Thoracic aorta (tissue), 2 donors: ENCODE results near the gene KATNBL1. TPM values are rescaled to one million over a fixed set of nuclear protein-coding genes. Genes with fewer than 3 reads are reported as not detected.

Source experiments
- ATAC-seq: fragments of 150-250 bp; one replicate; pipeline ENCODE4 v1.8.0; 2017; ENCODE audit warnings: low read depth; ENCODE audit not compliant: insufficient number of reproducible peaks, low FRiP score
- DNase-seq: peaks from one replicate; pipeline ENCODE4 v3.0.0-alpha.2; 2020; ENCODE audit warnings: low spot score
- H3K27ac ChIP-seq, 2 donors: fragments of 200-600 bp; sonication (generic); 1 replicate in 1 of 2; 2 replicates in 1 of 2; pipeline ENCODE4 v1.5.1; 2016; ENCODE audit warnings: mild to moderate bottlenecking in 2 of 2, moderate library complexity in 2 of 2
- H3K27me3 ChIP-seq: fragments of 200-600 bp; sonication (generic); replicated peaks from 2 replicates; pipeline ENCODE4 v1.6.0; 2016; ENCODE audit warnings: mild to moderate bottlenecking; ENCODE audit not compliant: insufficient read depth
- H3K36me3 ChIP-seq: fragments of 200-600 bp; sonication (generic); one replicate; pipeline ENCODE4 v1.5.1; 2016
- H3K4me1 ChIP-seq, 2 donors: fragments of 200-600 bp; sonication (generic); 1 replicate in 1 of 2; 2 replicates in 1 of 2; pipeline versions ENCODE4 v1.5.1 to v1.6.0; 2016; ENCODE audit warnings: low read depth in 2 of 2, mild to moderate bottlenecking in 1 of 2; ENCODE audit not compliant: control insufficient read depth in 1 of 2
- H3K4me3 ChIP-seq: fragments of 200-600 bp; sonication (generic); 2 replicates; pipeline ENCODE4 v1.5.1; 2016; ENCODE audit warnings: mild to moderate bottlenecking
- H3K9me3 ChIP-seq: fragments of 200-600 bp; sonication (generic); 2 replicates; pipeline ENCODE4 v1.5.1; 2016
- total RNA-seq, 2 donors: library from RNA; depleted of rRNA; stranded (reverse); fragments of >200 nt; gene quantifications; one replicate each; pipeline versions ENCODE4 v1.1.0 to v1.2.3, GENCODE V29; 2016
- TF ChIP-seq, protein P1 (sequence below): fragments of 200-600 bp; sonication (generic); IDR thresholded peaks from one replicate; pipeline ENCODE4 v1.5.1; 2019; ENCODE audit warnings: antibody characterized with exemption

KATNBL1 gene
- total RNA-seq, 2 donors from 2014 or later, result 61.9 to 93.8 TPM

DNA sequence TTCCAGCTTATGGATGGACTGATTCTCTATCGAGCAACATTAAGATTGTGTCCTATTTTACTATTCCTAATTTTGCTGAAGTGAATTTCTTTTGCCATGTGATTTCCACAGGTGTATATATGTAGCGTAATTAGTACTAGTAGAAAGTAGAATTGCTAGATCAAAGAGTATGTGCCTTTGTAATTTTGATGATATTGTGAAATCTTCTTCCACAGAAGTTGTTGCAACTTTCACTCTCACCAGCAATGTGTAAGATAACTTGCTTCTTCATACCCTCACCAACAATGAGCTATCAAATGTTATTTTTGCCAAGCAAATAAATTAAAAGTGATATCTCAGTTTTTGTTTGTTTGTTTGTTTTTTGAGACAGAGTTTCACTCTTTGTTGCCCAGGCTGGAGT, 102.6 kb downstream of the KATNBL1 start:
- Histone ChIP-seq H3K9me3 (no peaks in the 10 kb centered on the region), H3K36me3 (no peaks in the 10 kb centered on the region), H3K27ac (no peak overlapping the region), H3K27me3 (no peaks in the 10 kb centered on the region), H3K4me1 (peaks cover 0 to 8% of the 10 kb centered on the region in 2 donors), H3K4me3 (no peak overlapping the region)
- DNase-seq, result no peak
- TF ChIP-seq, protein P1, sequence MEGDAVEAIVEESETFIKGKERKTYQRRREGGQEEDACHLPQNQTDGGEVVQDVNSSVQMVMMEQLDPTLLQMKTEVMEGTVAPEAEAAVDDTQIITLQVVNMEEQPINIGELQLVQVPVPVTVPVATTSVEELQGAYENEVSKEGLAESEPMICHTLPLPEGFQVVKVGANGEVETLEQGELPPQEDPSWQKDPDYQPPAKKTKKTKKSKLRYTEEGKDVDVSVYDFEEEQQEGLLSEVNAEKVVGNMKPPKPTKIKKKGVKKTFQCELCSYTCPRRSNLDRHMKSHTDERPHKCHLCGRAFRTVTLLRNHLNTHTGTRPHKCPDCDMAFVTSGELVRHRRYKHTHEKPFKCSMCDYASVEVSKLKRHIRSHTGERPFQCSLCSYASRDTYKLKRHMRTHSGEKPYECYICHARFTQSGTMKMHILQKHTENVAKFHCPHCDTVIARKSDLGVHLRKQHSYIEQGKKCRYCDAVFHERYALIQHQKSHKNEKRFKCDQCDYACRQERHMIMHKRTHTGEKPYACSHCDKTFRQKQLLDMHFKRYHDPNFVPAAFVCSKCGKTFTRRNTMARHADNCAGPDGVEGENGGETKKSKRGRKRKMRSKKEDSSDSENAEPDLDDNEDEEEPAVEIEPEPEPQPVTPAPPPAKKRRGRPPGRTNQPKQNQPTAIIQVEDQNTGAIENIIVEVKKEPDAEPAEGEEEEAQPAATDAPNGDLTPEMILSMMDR, result no peak
- ATAC-seq, result no peak

- peaks cover 0 to 8% of the 10 kb centered on the region in 2 donors for H3K4me1 ChIP-seq
- H3K9me3 ChIP-seq, result no peaks in the 10 kb centered on the region
- TF ChIP-seq, protein P1, result no peak
- H3K27ac ChIP-seq, result no peak overlapping the region
- ATAC-seq (no peak), DNase-seq (no peak)
- no peaks in the 10 kb centered on the region for H3K27me3 ChIP-seq
- no peaks in the 10 kb centered on the region for H3K36me3 ChIP-seq
- H3K4me3 ChIP-seq, result no peak overlapping the region
Measured at GRCh38 chr15:34106423-34106822, 103.5 kb downstream of the KATNBL1 start.

DNA sequence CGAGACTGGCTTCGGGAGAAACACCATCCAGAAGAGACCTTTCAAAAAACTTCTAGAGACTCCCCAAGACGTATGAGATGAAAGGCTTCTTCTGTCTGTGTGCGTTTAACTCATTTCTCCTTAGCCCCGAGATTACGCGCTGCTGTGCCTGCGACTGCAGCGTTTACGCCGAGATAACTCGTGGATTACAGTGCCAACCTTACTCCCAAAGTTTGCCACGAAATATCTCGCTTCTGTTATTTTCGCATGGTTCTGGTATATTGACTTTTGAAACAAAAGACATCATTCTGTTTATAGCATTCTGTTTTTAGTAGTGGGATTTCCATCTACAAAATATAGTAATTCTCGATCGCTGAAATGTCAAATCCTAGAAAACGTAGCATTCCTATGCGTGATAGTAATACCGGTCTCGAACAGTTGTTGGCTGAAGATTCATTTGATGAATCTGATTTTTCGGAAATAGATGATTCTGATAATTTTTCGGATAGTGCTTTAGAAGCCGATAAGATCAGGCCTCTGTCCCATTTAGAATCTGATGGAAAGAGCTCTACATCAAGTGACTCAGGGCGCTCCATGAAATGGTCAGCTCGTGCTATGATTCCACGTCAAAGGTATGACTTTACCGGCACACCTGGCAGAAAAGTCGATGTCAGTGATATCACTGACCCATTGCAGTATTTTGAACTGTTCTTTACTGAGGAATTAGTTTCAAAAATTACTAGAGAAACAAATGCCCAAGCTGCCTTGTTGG, 107.5 kb downstream of the KATNBL1 start:
- Histone ChIP-seq H3K36me3 (no peaks in the 10 kb centered on the region), H3K27ac (peak overlapping the region; percentile 79 to 81), H3K4me3 (peak overlapping the region; percentile 98), H3K9me3 (no peaks in the 10 kb centered on the region), H3K27me3 (no peaks in the 10 kb centered on the region), H3K4me1 (peaks cover 8 to 28% of the 10 kb centered on the region in 2 donors)
- ATAC-seq (peak; percentile 31), DNase-seq (no peak)
- TF ChIP-seq, protein P1, result no peak

DNA sequence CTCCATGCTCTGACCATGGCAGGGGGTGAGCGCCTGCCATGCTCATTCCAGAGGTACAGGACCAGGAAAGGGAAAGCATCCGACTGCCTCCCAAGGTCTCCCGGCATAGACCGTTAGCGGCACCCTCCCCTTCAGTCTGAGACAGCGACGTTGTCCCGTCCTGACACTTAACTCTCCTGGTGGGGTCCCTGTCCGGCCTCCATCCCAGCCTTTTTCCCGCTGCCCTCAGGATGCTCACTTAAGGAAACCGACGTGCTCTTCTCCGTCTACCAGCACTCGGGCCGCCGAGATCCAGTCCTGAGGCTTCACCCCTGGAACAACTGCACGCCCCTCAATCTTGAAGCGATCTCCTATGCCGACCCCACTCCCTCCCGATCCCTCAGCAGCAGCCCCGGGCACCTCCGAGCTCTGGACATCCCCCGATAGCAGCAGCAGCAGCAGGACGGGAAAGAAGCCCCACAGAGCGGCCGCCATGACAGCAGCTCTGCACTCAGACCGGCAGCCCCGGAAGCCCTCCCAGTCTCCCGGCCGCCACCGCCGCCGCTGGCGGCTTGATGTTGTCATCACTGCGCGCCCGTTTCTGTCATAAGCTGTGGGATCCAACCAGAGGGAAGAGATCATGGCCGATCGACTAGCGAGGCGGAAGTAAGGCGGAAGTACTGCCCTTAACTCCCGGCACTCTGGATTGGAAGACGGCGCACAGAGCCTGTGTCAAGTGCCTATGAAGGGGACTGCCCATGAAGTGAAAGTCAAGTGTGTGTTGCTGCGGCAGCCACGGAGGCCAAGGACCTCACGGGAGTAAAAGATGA, 108.3 kb downstream of the KATNBL1 start, which contains the start of the genes EMC7 and PGBD4:
Gene EMC7 (minus strand): TSS at position 497 of the 809 bp plus-strand sequence. CDS start 23 bp downstream, at position 474.
Gene PGBD4 (plus strand): TSS at position 718 of the 809 bp plus-strand sequence. CDS start 449 bp downstream, outside the sequence.
- TF ChIP-seq, protein P1, result no peak
- Histone ChIP-seq H3K36me3 (no peaks in the 10 kb centered on the region), H3K27ac (peak within 1 kb of the TSS; percentile 79 to 81), H3K4me1 (peaks cover 8 to 28% of the 10 kb centered on the region in 2 donors), H3K27me3 (no peaks in the 10 kb centered on the region), H3K4me3 (peak within 1 kb of the TSS; percentile 98), H3K9me3 (no peaks in the 10 kb centered on the region)
- DNase-seq (peak; percentile 98), ATAC-seq (peak; percentile 100)

DNA sequence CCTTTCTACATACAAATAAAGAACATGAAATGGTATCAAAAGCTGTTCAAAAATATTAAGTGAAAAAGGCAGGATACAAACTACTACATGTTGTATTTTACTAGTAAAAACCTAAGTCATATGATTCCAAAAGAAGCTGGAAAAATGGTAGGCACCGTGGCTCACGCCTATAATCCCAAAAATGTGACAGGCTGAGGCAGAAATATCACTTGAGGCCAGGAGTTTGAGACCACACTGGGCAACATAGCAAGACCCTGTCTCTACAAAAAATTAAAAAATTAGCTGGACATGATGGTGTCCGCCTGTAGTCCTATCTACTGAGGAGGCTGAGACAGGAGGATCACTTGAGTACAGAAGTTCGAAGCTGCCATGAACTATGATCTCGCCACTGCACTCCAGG, 110.0 kb downstream of the KATNBL1 start:
- H3K27ac ChIP-seq, result no peak overlapping the region
- no peaks in the 10 kb centered on the region for H3K27me3 ChIP-seq
- ATAC-seq, result no peak
- H3K4me3 ChIP-seq, result no peak overlapping the region
- no peak for DNase-seq
- H3K4me1 ChIP-seq, result peaks cover 8 to 28% of the 10 kb centered on the region in 2 donors
- TF ChIP-seq, protein P1, result no peak
- H3K36me3 ChIP-seq, result no peaks in the 10 kb centered on the region
- no peaks in the 10 kb centered on the region for H3K9me3 ChIP-seq
